Esophagus muscularis mucosa (tissue), 4 donors: ENCODE measurements around the gene LHFPL6. TPM values are rescaled to one million over a fixed set of nuclear protein-coding genes. Genes with fewer than 3 reads are reported as not detected.

Experiments
- DNase-seq: peaks from one replicate; pipeline ENCODE4 v3.0.0-alpha.2; 2017; ENCODE audit errors: extremely low spot score
- H3K27ac ChIP-seq, 4 donors: fragments of 200-600 bp; sonication (generic); replicated peaks in 1 of 4; 1 replicate in 3 of 4; 2 replicates in 1 of 4; pipeline ENCODE4 v1.5.1; 2016 to 2019; ENCODE audit warnings: mild to moderate bottlenecking in 1 of 4
- H3K27me3 ChIP-seq, 4 donors: fragments of 200-600 bp; sonication (generic); one replicate each; pipeline versions ENCODE4 v1.5.1 to v1.6.0; 2016 to 2019
- H3K36me3 ChIP-seq, 4 donors: fragments of 200-600 bp; sonication (generic); one replicate each; pipeline ENCODE4 v1.5.1; 2016 to 2019
- H3K4me1 ChIP-seq, 4 donors: fragments of 200-600 bp; sonication (generic); one replicate each; pipeline ENCODE4 v1.5.1; 2016 to 2019
- H3K4me3 ChIP-seq, 4 donors: fragments of 200-600 bp; sonication (generic); 1 replicate in 2 of 4; 2 replicates in 2 of 4; pipeline ENCODE4 v1.5.1; 2016 to 2019; ENCODE audit warnings: mild to moderate bottlenecking in 4 of 4, moderate library complexity in 1 of 4
- H3K9me3 ChIP-seq, 4 donors: fragments of 200-600 bp; sonication (generic); 1 replicate in 3 of 4; 2 replicates in 1 of 4; pipeline ENCODE4 v1.5.1; 2016 to 2019
- EP300 ChIP-seq: sonication (generic); formaldehyde crosslinking; IDR thresholded peaks from one replicate; pipeline ENCODE4 v1.6.1; 2017; ENCODE audit warnings: antibody characterized with exemption
- POLR2A ChIP-seq: fragments of 450-650 bp; IDR thresholded peaks from one replicate; pipeline ENCODE4 v1.6.1; 2017; ENCODE audit warnings: antibody characterized with exemption, moderate library complexity, mild to moderate bottlenecking, low read depth
- POLR2AphosphoS5 ChIP-seq, 2 donors: sonication (generic); formaldehyde crosslinking; IDR thresholded peaks; one replicate each; pipeline ENCODE4 v1.6.1; 2017; ENCODE audit warnings: antibody characterized with exemption in 2 of 2
- WGBS: methylation state at CpG from one replicate; pipeline ENCODE4 v1.1.5; 2018; 5-methylcytosine and 5-hydroxymethylcytosine counted together
- intact Hi-C: fragments of 100-400 bp; cut with DNase I; formaldehyde crosslinking; loops from one replicate; pipeline ENCODE4 v1.15.1; 2023
- total RNA-seq, 4 donors: library from RNA; depleted of rRNA; stranded (reverse); fragments of >200 nt; gene quantifications; one replicate each; pipeline versions ENCODE4 v1.1.0 to v1.2.1, GENCODE V29; 2016
- TF ChIP-seq, protein P1 (sequence below), 3 experiments: fragments of 200-600 bp in 2 of 3; fragments of 450-650 bp in 1 of 3; sonication (generic) in 2 of 3; IDR thresholded peaks; one replicate each; pipeline ENCODE4 v1.5.1; 2017 to 2019; ENCODE audit warnings: antibody characterized with exemption in 3 of 3, mild to moderate bottlenecking in 2 of 3, moderate library complexity in 1 of 3

LHFPL6 gene
- total RNA-seq, 4 donors from 2014 or later, result 55.6 to 75.9 (median 72.0) TPM

DNA sequence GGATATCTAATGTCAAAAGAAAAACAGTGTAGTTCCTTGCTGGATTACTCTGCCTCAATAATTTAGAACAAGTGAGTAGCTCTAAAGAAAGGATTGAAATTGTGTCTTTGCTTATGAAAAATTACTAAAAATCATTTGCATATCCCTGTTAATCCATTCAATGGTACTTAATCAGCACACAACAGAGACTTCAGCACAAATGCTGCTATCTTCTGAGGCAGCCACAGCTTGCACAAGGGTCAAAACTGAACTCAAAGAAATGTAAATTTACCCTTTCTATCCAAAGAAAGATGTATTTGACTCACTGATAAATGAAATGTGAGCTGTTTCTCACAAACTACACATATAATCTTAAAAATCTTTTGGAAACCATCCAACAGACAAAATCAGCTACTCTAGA is 116.2 kb downstream of the LHFPL6 start:
- no peak for DNase-seq
- no peaks in the 10 kb centered on the region for H3K27me3 ChIP-seq
- TF ChIP-seq, protein P1, sequence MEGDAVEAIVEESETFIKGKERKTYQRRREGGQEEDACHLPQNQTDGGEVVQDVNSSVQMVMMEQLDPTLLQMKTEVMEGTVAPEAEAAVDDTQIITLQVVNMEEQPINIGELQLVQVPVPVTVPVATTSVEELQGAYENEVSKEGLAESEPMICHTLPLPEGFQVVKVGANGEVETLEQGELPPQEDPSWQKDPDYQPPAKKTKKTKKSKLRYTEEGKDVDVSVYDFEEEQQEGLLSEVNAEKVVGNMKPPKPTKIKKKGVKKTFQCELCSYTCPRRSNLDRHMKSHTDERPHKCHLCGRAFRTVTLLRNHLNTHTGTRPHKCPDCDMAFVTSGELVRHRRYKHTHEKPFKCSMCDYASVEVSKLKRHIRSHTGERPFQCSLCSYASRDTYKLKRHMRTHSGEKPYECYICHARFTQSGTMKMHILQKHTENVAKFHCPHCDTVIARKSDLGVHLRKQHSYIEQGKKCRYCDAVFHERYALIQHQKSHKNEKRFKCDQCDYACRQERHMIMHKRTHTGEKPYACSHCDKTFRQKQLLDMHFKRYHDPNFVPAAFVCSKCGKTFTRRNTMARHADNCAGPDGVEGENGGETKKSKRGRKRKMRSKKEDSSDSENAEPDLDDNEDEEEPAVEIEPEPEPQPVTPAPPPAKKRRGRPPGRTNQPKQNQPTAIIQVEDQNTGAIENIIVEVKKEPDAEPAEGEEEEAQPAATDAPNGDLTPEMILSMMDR (IDR thresholded peaks at IDR 0.05), result no peak
- TF ChIP-seq EP300, result no peak
- no peaks in the 10 kb centered on the region for H3K9me3 ChIP-seq
- no peak overlapping the region for H3K27ac ChIP-seq
- intact Hi-C loops, result no loop called here
- no peak overlapping the region for H3K4me3 ChIP-seq
- no peaks in the 10 kb centered on the region for H3K36me3 ChIP-seq
- H3K4me1 ChIP-seq, result peaks cover 0 to 12% (median 0%) of the 10 kb centered on the region in 4 donors

DNA sequence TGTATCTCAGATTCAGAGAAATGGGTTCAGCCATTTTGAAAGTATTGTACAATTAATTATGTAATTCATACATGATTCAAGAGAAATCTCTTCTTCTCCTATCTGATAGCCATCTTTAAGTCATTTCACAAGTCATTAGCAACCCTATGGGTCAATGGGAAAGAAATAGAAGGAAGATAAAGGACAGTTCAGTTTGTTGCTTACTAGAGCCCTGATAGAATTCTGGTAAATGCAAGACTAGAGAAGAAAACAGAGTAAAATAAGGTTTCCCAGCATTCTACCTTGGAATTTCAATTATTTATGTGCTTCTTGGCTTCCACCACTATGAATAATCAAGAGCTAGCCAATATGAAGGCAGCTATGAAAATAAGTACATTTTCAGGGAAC is 117.7 kb downstream of the LHFPL6 start:
- DNase-seq, result no peak
- H3K4me3 ChIP-seq, result no peak overlapping the region
- no peaks in the 10 kb centered on the region for H3K27me3 ChIP-seq
- no peaks in the 10 kb centered on the region for H3K9me3 ChIP-seq
- peaks cover 0 to 4% (median 0%) of the 10 kb centered on the region in 4 donors for H3K4me1 ChIP-seq
- intact Hi-C loops, result no loop called here
- H3K27ac ChIP-seq, result no peak overlapping the region
- TF ChIP-seq EP300 (no peak), POLR2AphosphoS5 (IDR thresholded peaks at IDR 0.05) (no peak), POLR2A (no peak)
- TF ChIP-seq, protein P1 (IDR thresholded peaks at IDR 0.05), result no peak
- H3K36me3 ChIP-seq, result no peaks in the 10 kb centered on the region

DNA sequence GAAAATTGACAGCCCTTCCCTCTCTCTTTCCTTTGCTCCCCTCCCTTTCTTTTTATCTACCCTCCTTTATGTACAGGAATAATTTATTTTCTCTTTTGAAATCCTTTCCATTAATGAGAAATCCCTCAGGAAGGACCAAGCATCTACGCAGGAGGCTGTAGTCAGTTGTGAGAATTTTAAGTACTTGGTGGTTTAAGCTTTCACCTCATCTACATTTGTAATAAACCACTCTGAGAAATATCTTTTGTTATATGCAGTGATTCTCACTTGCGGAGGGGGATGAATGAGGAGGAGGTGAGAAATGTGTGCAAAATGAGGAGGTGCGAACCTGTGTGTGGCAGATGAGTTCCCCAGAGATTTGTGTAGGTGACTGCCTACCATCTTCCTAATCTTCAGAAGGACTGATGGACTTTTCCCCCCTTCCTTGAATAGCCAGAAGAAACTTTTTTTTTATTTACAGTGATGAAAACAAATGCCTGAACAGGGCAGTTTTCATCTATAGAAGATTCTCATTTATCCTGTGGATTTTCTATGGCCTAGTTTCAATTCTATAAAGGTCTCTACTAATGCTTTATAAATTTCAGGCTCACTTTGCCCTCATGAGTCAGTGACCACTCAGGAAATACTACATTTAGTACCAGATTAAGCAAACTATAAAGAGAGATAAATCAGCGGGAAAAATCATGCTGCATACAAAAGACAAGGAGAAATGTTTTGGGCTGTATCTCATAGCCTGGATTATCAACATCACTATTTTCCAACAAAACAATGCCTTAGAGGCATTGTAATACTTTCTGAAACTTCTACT is 118.3 kb downstream of the LHFPL6 start:
- Histone ChIP-seq H3K36me3 (no peaks in the 10 kb centered on the region), H3K4me3 (no peak overlapping the region), H3K4me1 (peaks cover under 1 to 6% (median 3%) of the 10 kb centered on the region in 4 donors), H3K9me3 (no peaks in the 10 kb centered on the region), H3K27me3 (no peaks in the 10 kb centered on the region), H3K27ac (no peak overlapping the region)
- TF ChIP-seq POLR2AphosphoS5 (IDR thresholded peaks at IDR 0.05), result no peak
- TF ChIP-seq, protein P1 (IDR thresholded peaks at IDR 0.05), result no peak
- TF ChIP-seq EP300, result no peak
- no peak for TF ChIP-seq POLR2A
- DNase-seq, result no peak
- intact Hi-C loops, result no loop called here
- 94% methylated on average over 4 of the region's 4 CpGs for whole genome bisulfite sequencing

DNA sequence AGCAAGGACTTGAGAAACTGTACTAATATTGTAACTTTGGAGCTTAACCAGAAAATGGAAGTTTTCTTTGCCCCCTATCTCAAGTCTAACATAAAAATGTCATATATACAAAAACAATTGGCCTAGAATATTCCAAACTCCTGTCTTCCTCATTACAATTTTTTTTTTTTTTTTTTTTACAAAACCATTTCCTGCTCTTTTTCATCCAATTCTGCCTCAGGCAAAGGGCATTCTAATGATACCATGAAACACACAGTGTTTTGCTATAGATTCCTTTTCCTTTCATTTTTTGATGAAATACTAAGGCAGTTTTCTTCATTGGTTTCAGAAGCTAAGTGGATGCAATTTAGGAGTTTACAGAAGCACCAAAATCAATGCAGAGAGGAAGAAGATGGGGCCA is 119.7 kb downstream of the LHFPL6 start:
- Histone ChIP-seq H3K36me3 (no peaks in the 10 kb centered on the region), H3K4me1 (peaks cover 8 to 17% (median 13%) of the 10 kb centered on the region in 4 donors), H3K4me3 (no peak overlapping the region), H3K27ac (no peak overlapping the region), H3K27me3 (no peaks in the 10 kb centered on the region), H3K9me3 (no peaks in the 10 kb centered on the region)
- no peak for TF ChIP-seq POLR2AphosphoS5 (IDR thresholded peaks at IDR 0.05)
- TF ChIP-seq, protein P1 (IDR thresholded peaks at IDR 0.05), result no peak
- TF ChIP-seq EP300, result no peak
- no peak for TF ChIP-seq POLR2A
- intact Hi-C loops, result no loop called here
- DNase-seq, result no peak

DNA sequence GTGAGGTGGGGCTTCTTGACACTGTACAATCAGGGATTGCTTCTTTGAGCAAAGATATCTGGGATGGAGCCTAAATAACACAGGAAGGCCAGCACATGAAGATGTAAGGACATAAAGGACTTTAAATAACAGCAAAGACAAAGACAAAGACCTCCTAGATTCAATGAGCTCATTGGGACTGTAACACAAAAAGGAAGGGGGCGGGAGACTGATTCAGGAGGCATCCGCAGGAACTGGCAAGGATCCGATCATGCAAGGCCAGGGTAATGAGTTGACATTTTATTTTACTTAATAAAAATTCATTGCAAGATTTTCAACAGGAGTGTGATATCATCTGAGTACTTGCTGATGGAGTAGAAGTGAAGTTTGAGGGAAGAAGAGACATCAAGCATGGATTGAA is 121.5 kb downstream of the LHFPL6 start:
- Histone ChIP-seq H3K9me3 (no peaks in the 10 kb centered on the region), H3K27ac (no peak overlapping the region), H3K36me3 (no peaks in the 10 kb centered on the region), H3K4me1 (peaks cover 8 to 24% (median 19%) of the 10 kb centered on the region in 4 donors), H3K4me3 (no peak overlapping the region), H3K27me3 (no peaks in the 10 kb centered on the region)
- DNase-seq, result peak; percentile 45
- 74% methylated on average over 3 of the region's 3 CpGs for WGBS
- TF ChIP-seq POLR2AphosphoS5 (IDR thresholded peaks at IDR 0.05) (no peak), POLR2A (no peak), EP300 (no peak)
- TF ChIP-seq, protein P1 (IDR thresholded peaks at IDR 0.05), result no peak
- intact Hi-C loops, result no loop called here
